Activated CD8-positive, alpha-beta T cell treated with anti-CD3 and anti-CD28 coated beads for 36 hours (primary cell): ENCODE measurements around the gene KCNC1. TPM values are rescaled to one million over a fixed set of nuclear protein-coding genes. Genes with fewer than 3 reads are reported as not detected.

ENCODE experiments used
- ATAC-seq: fragments of 200-7000 bp; cut with Tn5 transposase; one replicate; pipeline ENCODE4 v1.10.0; 2021; ENCODE audit warnings: mild to moderate bottlenecking, moderate library complexity
- CTCF ChIA-PET: fragments of 350-600 bp; sonication (Branson Sonifier 250); formaldehyde crosslinking; loops from one replicate; lab custom pipeline; 2021; ENCODE audit warnings: antibody characterized with exemption; lab: Charles Lee
- POLR2A ChIA-PET: fragments of 350-600 bp; sonication (Branson Sonifier 250); formaldehyde crosslinking; loops from one replicate; lab custom pipeline; 2021; ENCODE audit warnings: antibody characterized with exemption; lab: Charles Lee
- DNase-seq: peaks from one replicate; pipeline ENCODE4 v3.0.0-alpha.2; 2020
- H3K27ac Mint-ChIP-seq: one replicate; pipeline ENCODE4 v1.8.0; 2021; ENCODE audit warnings: mild to moderate bottlenecking, mixed read lengths
- H3K27me3 Mint-ChIP-seq: one replicate; pipeline ENCODE4 v1.8.0; 2021; ENCODE audit warnings: mixed read lengths
- H3K36me3 Mint-ChIP-seq: one replicate; pipeline ENCODE4 v1.8.0; 2021; ENCODE audit warnings: low read depth, mixed read lengths
- H3K4me1 Mint-ChIP-seq: one replicate; pipeline ENCODE4 v1.8.0; 2021; ENCODE audit warnings: low read depth, mixed read lengths
- H3K4me3 Mint-ChIP-seq: one replicate; pipeline ENCODE4 v1.8.0; 2021; ENCODE audit warnings: mild to moderate bottlenecking, moderate library complexity, mixed read lengths
- H3K9me3 Mint-ChIP-seq: one replicate; pipeline ENCODE4 v1.8.0; 2021; ENCODE audit warnings: mixed read lengths
- intact Hi-C: fragments of 100-400 bp; cut with micrococcal nuclease; formaldehyde crosslinking; loops from one replicate; pipeline ENCODE4 v1.10.0; 2022
- total RNA-seq, 2 experiments: library from RNA; stranded (reverse); gene quantifications; one replicate each; pipeline ENCODE4 v1.2.3, GENCODE V29; 2021
- TF ChIP-seq, protein P1 (sequence below): fragments of 200-600 bp; IDR thresholded peaks from one replicate; pipeline ENCODE4 v1.8.0; 2022; ENCODE audit warnings: antibody characterized with exemption, mild to moderate bottlenecking

The KCNC1 gene
- total RNA-seq, 2 experiments from 2014 or later: not detected

DNA sequence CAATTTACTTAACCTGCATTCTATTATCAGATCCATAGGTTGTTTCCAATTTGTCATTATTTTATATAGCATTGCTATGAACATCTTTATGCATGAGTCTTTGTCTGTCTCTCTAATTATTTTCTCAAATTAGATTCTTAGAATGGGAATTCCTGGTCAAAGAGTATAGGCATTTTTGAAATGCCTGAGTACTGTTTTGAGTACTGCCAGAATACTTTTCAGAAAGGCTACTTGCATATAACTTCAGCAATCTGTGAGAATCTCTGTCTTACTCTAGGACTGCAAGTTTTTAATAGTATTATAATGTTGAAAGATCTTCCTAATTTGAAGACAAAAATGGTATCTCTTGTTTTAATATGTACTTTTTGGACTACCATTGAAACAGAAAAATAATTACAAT is 56.6 kb downstream of the KCNC1 start:
- no peak overlapping the region for H3K4me3 Mint-ChIP-seq
- H3K4me1 Mint-ChIP-seq: no peaks in the 10 kb centered on the region
- TF ChIP-seq, protein P1, sequence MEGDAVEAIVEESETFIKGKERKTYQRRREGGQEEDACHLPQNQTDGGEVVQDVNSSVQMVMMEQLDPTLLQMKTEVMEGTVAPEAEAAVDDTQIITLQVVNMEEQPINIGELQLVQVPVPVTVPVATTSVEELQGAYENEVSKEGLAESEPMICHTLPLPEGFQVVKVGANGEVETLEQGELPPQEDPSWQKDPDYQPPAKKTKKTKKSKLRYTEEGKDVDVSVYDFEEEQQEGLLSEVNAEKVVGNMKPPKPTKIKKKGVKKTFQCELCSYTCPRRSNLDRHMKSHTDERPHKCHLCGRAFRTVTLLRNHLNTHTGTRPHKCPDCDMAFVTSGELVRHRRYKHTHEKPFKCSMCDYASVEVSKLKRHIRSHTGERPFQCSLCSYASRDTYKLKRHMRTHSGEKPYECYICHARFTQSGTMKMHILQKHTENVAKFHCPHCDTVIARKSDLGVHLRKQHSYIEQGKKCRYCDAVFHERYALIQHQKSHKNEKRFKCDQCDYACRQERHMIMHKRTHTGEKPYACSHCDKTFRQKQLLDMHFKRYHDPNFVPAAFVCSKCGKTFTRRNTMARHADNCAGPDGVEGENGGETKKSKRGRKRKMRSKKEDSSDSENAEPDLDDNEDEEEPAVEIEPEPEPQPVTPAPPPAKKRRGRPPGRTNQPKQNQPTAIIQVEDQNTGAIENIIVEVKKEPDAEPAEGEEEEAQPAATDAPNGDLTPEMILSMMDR: no peak
- CTCF ChIA-PET: no interaction called here
- no peak for DNase-seq
- H3K27ac Mint-ChIP-seq: no peak overlapping the region
- H3K36me3 Mint-ChIP-seq: peaks cover 4% of the 10 kb centered on the region
- intact Hi-C loops: no loop called here
- ATAC-seq: no peak
- H3K9me3 Mint-ChIP-seq: no peaks in the 10 kb centered on the region
- POLR2A ChIA-PET: no interaction called here
- H3K27me3 Mint-ChIP-seq: no peaks in the 10 kb centered on the region

DNA sequence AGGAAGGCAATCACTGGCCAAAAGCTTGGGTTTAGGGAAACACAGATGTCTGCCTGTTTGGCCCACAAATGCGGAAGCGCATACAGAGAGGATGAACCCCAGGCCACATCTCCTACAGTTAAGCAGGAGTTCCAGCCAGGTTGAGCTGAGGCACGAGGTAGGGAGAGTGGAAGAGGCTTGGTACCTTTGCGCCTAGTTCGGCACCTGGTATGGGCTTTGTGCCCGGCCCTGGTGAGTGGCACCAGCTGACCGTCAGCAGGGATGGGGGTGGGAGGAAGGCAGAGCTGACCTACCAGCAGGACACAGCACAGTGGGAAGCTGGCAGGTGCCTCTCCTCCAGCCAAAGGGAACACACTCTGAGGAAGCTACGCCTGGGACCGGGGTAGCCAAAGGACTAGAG is 57.6 kb downstream of the KCNC1 start:
- CTCF ChIA-PET: interaction anchor here (1.5 kb wide), 1 partner anchor 10 kb away, joined by 3 read pairs; no protein-coding TSS in a partner anchor
- ATAC-seq: no peak
- H3K27me3 Mint-ChIP-seq: no peaks in the 10 kb centered on the region
- DNase-seq: no peak
- H3K9me3 Mint-ChIP-seq: no peaks in the 10 kb centered on the region
- H3K4me1 Mint-ChIP-seq: no peaks in the 10 kb centered on the region
- POLR2A ChIA-PET: no interaction called here
- no peak overlapping the region for H3K27ac Mint-ChIP-seq
- no peak overlapping the region for H3K4me3 Mint-ChIP-seq
- H3K36me3 Mint-ChIP-seq: peaks cover 4% of the 10 kb centered on the region
- intact Hi-C loops: no loop called here
- TF ChIP-seq, protein P1: no peak

DNA sequence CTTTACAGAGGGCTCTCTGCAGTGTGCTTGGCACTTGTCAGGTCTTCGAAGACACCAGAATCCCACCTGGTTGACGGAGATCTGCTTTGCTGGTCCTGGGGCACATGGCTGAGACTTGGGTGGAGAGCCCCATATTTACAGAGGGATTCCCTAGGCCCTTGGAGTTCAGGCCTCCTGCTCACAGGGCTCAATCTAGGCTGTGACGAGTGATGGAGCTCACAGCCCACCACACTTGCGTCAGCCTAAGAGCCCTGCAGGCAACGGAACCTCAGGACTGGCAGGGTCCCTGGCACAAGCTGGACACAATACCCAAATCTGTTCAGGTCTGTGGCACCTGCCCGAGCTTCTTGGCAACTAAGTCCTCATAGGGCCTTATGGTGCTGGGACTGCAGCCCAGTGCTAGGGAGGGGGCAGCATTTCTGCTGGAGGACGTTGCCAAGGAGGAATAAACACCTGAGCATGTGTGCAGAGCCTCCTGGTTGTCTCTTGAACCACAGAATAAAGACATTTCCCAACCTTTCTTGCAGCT is 59.1 kb downstream of the KCNC1 start:
- Mint-ChIP-seq H3K27me3 (no peaks in the 10 kb centered on the region), H3K9me3 (no peaks in the 10 kb centered on the region), H3K4me1 (no peaks in the 10 kb centered on the region), H3K4me3 (no peak overlapping the region), H3K27ac (no peak overlapping the region), H3K36me3 (peaks cover under 1% of the 10 kb centered on the region)
- intact Hi-C loops: no loop called here
- POLR2A ChIA-PET: no interaction called here
- CTCF ChIA-PET: no interaction called here
- DNase-seq: no peak
- TF ChIP-seq, protein P1: no peak
- ATAC-seq: no peak

DNA sequence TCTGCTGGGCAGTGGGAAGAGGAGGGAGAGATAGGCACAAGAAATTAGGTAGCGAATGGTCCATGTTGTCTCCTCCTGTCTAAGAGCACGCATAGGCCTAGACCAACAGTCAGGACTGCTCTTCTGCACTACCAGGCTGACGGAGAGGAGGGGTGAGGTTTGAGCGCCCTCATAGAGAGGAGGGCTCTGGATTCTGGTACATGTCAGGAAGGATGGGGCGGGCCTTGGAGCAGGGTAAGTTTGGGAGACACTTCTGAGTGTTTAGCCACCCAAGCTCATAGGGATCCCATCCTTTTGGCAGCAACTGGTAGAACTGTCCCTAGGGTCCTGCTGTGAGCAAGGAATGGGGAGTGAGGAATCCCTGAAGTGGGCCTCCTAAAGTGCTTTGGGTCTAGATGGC is 60.4 kb downstream of the KCNC1 start:
- Mint-ChIP-seq H3K36me3 (no peaks in the 10 kb centered on the region), H3K4me3 (no peak overlapping the region), H3K4me1 (no peaks in the 10 kb centered on the region), H3K27me3 (no peaks in the 10 kb centered on the region), H3K9me3 (no peaks in the 10 kb centered on the region), H3K27ac (no peak overlapping the region)
- intact Hi-C loops: no loop called here
- ChIA-PET CTCF (no interaction called here), POLR2A (interaction anchor here (0.6 kb wide), 1 partner anchor 556 kb away, joined by 5 read pairs; no protein-coding TSS in a partner anchor)
- DNase-seq (no peak), ATAC-seq (no peak)
- TF ChIP-seq, protein P1: no peak

DNA sequence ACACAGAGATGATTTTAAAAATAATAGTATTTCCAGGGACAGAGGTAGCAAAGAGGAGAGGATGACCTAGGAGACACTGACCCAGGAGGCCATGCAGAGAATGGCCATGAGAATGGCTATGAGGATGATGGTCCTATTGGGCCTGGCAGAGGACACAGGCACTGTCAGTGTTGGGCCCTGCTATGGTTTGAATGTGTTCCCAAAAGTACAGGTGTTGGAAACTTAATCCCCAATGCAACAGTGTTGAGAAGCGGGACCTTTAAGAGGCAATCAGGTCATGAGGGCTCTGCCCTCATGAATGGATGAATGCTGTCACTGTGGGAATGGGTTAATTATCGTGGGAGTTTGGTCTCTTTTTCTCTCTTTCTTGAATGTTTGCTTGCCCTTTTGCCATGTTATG is 61.6 kb downstream of the KCNC1 start:
- Mint-ChIP-seq H3K4me1 (no peaks in the 10 kb centered on the region), H3K9me3 (no peaks in the 10 kb centered on the region), H3K4me3 (no peak overlapping the region), H3K36me3 (peaks cover 2% of the 10 kb centered on the region), H3K27ac (no peak overlapping the region), H3K27me3 (no peaks in the 10 kb centered on the region)
- intact Hi-C loops: no loop called here
- POLR2A ChIA-PET: no interaction called here
- DNase-seq: no peak
- CTCF ChIA-PET: no interaction called here
- TF ChIP-seq, protein P1: no peak
- no peak for ATAC-seq
